Measurements from ENCODE around the gene ATP2A1.
"Not testable (repeated sequence)": the region's sequence is repeated elsewhere in the genome, so short reads cannot be mapped to it uniquely, and the experiment has no call there.

Gene ATP2A1

DNA sequence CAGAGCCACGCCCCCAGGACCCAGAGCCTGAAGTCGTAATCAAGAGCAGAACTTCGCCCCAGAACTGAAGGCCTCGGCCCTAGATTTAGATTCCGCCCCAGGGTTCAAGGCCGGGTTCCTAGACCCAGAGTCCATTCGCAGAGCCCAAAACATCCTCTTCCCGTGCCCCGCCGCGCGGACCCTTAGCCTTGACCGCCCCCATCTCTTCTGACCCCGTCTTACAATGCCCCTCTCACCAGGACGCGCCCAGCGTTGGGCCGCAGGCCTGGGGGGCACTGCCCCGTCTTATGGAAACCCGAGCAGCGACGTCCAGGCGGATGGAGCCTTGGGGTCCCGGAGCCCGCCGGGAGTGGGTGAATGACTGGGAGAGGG lies 58.5 kb downstream of the ATP2A1 start:
- DNase-seq: no peak

DNA sequence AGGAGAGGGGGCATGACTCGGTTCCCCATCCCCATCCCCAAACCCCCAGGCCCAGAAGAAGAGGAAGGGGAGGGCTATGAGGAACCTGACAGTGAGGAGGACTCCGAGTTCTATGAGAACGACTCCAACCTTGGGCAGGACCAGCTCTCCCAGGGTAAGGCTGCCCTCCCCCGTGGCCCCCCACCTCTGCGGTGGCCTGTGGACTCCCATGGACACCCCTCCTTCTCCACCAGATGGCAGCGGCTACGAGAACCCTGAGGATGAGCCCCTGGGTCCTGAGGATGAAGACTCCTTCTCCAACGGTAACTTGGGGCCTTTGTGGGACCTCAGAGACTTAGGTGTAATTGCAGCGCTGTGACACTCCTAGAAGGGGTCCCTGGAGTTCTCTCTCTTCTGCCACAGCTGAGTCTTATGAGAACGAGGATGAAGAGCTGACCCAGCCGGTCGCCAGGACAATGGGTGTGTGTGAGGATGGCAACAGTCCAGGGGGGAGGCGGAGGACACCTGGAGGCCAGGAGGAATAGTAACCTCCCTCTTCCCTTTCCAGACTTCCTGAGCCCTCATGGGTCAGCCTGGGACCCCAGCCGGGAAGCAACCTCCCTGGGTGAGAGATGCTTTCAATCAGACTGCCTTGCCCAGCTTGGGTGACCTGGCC lies 59.1 kb downstream of the ATP2A1 start:
- no peak for DNase-seq

DNA sequence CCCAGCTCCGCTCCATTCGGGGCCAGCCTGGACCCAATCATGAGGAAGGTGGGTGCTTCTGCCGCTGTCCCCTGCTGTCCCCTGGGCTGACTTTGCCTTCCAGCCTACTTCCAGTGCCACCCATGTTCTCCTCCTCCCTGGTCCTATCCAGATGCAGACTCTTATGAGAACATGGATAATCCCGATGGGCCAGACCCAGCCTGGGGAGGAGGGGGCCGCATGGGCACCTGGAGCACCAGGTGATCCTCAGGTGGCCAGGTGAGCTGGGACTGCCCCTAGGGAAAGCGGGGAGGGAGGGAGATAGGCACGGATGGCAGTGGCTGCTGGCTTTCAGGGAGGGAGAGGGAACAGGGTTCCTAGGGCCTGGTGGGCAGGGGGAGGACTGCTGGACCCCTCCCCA lies 60.4 kb downstream of the ATP2A1 start:
- no peak for DNase-seq

DNA sequence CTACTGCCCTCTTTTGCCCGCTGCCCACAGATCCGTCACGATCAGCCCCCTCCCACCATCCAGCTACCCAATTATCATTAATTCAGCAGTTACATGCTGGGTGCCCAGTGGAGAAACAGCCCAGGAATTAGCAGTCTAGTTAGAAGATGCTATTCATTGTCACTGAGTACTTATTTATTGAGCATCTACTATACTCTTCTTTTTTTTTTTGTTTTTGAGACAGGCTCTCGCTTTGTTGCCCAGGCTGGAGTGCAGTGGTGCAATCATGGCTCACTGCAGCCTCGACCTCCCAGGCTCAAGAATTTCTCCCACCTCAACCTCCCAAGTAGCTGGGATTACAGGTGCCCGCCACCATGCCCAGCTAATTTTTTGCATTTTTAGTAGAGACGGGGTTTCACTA lies 61.5 kb downstream of the ATP2A1 start:
- not testable (repeated sequence) for DNase-seq

DNA sequence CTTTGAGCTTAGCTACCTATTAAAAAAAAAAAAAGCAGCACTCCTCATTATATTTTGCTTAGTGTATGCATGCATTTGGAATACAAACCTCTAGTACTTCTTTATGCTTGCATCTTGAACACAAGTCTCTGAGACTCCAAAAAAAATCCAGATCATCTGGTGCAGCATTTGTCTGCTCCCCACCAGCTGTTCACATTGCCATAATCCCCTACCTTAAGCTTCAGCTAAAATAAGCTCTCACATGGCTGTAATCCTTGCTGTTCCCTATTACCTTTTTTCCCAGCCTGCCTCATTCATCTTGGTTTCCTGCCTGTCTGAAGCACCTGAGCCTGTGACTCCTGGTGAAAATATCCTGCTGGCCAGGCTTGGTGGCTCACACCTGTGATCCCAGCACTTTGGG lies 65.0 kb downstream of the ATP2A1 start:
- no peak for DNase-seq

DNA sequence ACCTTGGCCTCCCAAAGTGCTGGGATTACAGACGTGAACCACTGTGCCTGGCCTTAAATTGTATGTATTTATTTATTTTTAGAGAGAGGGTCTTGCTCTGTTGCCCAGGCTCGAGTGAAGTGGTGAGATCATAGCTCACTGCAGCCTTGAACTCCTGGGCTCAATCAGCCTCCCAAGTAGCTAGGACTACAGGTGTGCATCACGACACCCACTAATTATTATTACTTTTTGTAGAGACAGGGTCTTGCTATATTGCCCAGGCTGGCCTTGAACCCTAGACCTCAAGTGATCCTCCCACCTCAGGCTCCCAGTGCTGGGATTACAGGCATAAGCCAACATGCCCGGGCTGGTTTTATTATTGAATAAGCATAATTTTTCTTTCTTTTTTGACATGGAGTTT lies 68.4 kb downstream of the ATP2A1 start:
- no peak for DNase-seq

DNA sequence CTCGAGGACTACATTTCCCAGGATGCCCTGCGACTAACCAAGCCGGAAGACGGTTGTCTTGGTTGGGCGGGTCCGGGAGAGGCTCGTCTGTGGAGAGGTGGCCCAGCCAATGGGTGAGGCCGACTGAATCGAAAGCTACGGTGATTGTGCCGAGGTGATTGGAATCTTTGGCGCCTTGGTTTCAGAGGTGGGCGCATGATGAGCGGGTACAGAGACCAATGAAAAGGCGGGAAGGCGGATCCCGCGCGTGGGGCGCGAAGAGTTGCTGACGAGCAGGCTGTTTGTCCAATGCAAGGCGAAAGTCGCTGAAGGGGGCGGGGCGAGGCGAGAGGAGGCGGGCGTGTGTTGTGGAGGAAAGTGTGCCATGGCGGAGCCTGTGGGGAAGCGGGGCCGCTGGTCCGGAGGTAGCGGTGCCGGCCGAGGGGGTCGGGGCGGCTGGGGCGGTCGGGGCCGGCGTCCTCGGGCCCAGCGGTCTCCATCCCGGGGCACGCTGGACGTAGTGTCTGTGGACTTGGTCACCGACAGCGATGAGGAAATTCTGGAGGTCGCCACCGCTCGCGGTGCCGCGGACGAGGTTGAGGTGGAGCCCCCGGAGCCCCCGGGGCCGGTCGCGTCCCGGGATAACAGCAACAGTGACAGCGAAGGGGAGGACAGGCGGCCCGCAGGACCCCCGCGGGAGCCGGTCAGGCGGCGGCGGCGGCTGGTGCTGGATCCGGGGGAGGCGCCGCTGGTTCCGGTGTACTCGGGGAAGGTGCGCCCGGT lies 72.5 kb downstream of the ATP2A1 start, which contains the start of gene NFATC2IP:
TSS of gene NFATC2IP (plus strand) at position 290 of the 762 bp plus-strand sequence. CDS start at position 365, 75 bp downstream.
- DNase-seq: peak; percentile 99

DNA sequence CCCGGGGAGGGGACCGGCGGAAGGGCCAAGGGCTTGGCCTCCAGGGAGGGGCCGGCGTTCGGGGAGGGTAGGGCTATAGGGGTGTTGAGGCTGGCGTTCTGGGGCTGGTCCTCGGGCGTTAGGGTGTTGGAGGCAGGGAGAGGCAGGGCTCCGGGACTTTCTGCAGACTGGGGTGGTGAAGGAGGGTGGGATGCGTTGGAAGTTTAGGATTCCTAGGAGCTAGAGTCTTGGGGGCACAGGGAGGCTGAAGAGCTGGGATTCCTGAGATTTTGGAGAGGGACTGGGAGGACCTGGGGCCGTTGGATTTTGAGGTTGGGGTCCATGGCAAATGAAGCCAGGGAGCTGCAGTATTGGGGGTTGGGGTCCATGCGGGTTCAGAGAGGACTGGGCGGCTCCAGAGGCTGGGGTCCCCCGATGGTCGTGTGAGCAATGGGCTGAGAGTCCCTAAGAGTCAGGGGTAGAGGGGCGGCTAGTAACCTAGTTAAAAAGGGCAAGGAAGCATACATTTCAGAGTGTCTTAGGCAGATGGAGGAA lies 73.2 kb downstream of the ATP2A1 start:
- DNase-seq: no peak
